HUES64 (cell line): ENCODE data around the gene SEC24B.
"Not testable (repeated sequence)": the region's sequence is repeated elsewhere in the genome, so short reads cannot be mapped to it uniquely, and the experiment has no call there.

ENCODE experiments used
- H3K27ac ChIP-seq: 2 replicates; pipeline ENCODE4 v1.7.0; 2013; ENCODE audit warnings: low read depth, low read length, inconsistent platforms
- H3K27me3 ChIP-seq: 2 replicates; pipeline ENCODE4 v1.6.1; 2013; ENCODE audit warnings: mild to moderate bottlenecking, low read length; ENCODE audit not compliant: insufficient read depth
- H3K36me3 ChIP-seq: 2 replicates; pipeline ENCODE4 v1.6.1; 2013; ENCODE audit warnings: mild to moderate bottlenecking, low read length; ENCODE audit not compliant: insufficient read depth
- H3K4me1 ChIP-seq: 2 replicates; pipeline ENCODE4 v1.6.1; 2013; ENCODE audit warnings: mild to moderate bottlenecking, low read length, moderate library complexity; ENCODE audit not compliant: insufficient read depth
- H3K4me3 ChIP-seq: 2 replicates; pipeline ENCODE4 v1.5.1; 2013; ENCODE audit warnings: mild to moderate bottlenecking, low read length, moderate library complexity
- H3K9ac ChIP-seq: 2 replicates; pipeline ENCODE4 v1.6.1; 2013; ENCODE audit warnings: mild to moderate bottlenecking, low read depth, low read length
- H3K9me3 ChIP-seq: 2 replicates; pipeline ENCODE4 v1.6.1; 2013; ENCODE audit warnings: low read depth, low read length; ENCODE audit not compliant: insufficient read depth
- WGBS: fragments of 150-250, 120-280 bp; methylation state at CpG from one replicate; pipeline ENCODE4 v1.1.7; 2013; ENCODE audit warnings: missing lambda C conversion rate; 5-methylcytosine and 5-hydroxymethylcytosine counted together

SEC24B gene

GRCh38 chr4:109578846-109579245 is 145.2 kb downstream of the SEC24B start:
- 97% methylated on average over 3 of the region's 3 CpGs for WGBS
- Histone ChIP-seq H3K4me1 (no peaks in the 10 kb centered on the region), H3K9me3 (0 out of 2 replicates have a peak, but pooled peaks cover 3% of the 10 kb centered on the region), H3K27ac (no peak overlapping the region), H3K27me3 (no peaks in the 10 kb centered on the region), H3K36me3 (no peaks in the 10 kb centered on the region), H3K9ac (no peak overlapping the region), H3K4me3 (no peak overlapping the region)

GRCh38 chr4:109579997-109580396 is 146.4 kb downstream of the SEC24B start:
- not testable (repeated sequence) for H3K27ac ChIP-seq, H3K9ac ChIP-seq, H3K9me3 ChIP-seq, H3K4me1 ChIP-seq, H3K36me3 ChIP-seq, H3K4me3 ChIP-seq, H3K27me3 ChIP-seq
- 98% methylated on average over 5 of the region's 5 CpGs for whole genome bisulfite sequencing

- peaks cover 13% of the 10 kb centered on the region for H3K9me3 ChIP-seq
- no peak overlapping the region for H3K4me3 ChIP-seq
- H3K27ac ChIP-seq = no peak overlapping the region
- no peak overlapping the region for H3K9ac ChIP-seq
- no peaks in the 10 kb centered on the region for H3K4me1 ChIP-seq
- WGBS = 86% methylated on average over 4 of the region's 4 CpGs
- no peaks in the 10 kb centered on the region for H3K27me3 ChIP-seq
- H3K36me3 ChIP-seq = no peaks in the 10 kb centered on the region
These were observed 154.6 kb downstream of the SEC24B start for GRCh38 chr4:109588176-109588575.

- Histone ChIP-seq H3K27ac (no peak overlapping the region), H3K9me3 (peaks cover 13% of the 10 kb centered on the region), H3K9ac (no peak overlapping the region), H3K36me3 (no peaks in the 10 kb centered on the region), H3K4me3 (no peak overlapping the region), H3K27me3 (no peaks in the 10 kb centered on the region), H3K4me1 (no peaks in the 10 kb centered on the region)
- 89% methylated on average over 2 of the region's 2 CpGs for WGBS
These were observed 155.5 kb downstream of the SEC24B start for GRCh38 chr4:109589119-109589518.

- Histone ChIP-seq H3K4me3 (no peak overlapping the region), H3K9ac (no peak overlapping the region), H3K27me3 (no peaks in the 10 kb centered on the region), H3K4me1 (no peaks in the 10 kb centered on the region), H3K27ac (no peak overlapping the region), H3K9me3 (peaks cover 13% of the 10 kb centered on the region), H3K36me3 (no peaks in the 10 kb centered on the region)
- WGBS = 84% methylated on average over 2 of the region's 2 CpGs
These were observed 156.0 kb downstream of the SEC24B start for GRCh38 chr4:109589605-109590004.
